Caco-2 (cell line): Measurements from ENCODE around the gene GDPD1. TPM values are rescaled to one million over a fixed set of nuclear protein-coding genes. Genes with fewer than 3 reads are reported as not detected.

ENCODE experiments used
- Bru-seq: library from RNA; stranded (reverse); fragments of 400-500 nt; gene quantifications from one replicate; lab custom pipeline; 2021; lab: Mats Ljungman, UMichigan
- BruChase-seq, 2 experiments: library from RNA; stranded (reverse); fragments of 400-500 nt; gene quantifications; one replicate each; lab custom pipeline; 2021; lab: Mats Ljungman, UMichigan
- BruUV-seq: library from RNA; stranded (reverse); fragments of 400-500 nt; replicated peaks from 2 replicates; lab custom pipeline; 2021; lab: Mats Ljungman, UMichigan
- CTCF ChIA-PET: fragments of 300-600 bp; sonication (Branson Sonifier 250); formaldehyde crosslinking; loops from one replicate; lab custom pipeline; 2022; ENCODE audit warnings: antibody characterized with exemption; lab: Charles Lee
- POLR2A ChIA-PET: fragments of 300-600 bp; sonication (Branson Sonifier 250); formaldehyde crosslinking; loops from one replicate; lab custom pipeline; 2022; ENCODE audit warnings: antibody characterized with exemption; lab: Charles Lee
- DNase-seq, 2 experiments: peaks; one replicate each; pipeline versions ENCODE4 v3.0.0 to v3.0.0-alpha.2; 2020 to 2022
- H3K27me3 ChIP-seq: replicated peaks from 2 replicates; pipeline ENCODE4 v1.6.0; 2011; ENCODE audit warnings: low read length; ENCODE audit not compliant: control insufficient read depth, insufficient read depth
- H3K36me3 ChIP-seq: 2 replicates; pipeline ENCODE4 v1.5.1; 2011; ENCODE audit warnings: low read length; ENCODE audit not compliant: control insufficient read depth, insufficient read depth
- H3K4me1 ChIP-seq: fragments of 250-450 bp; sonication (Bioruptor Pico); 2 replicates; pipeline ENCODE4 v1.5.1; 2020; ENCODE audit warnings: mild to moderate bottlenecking
- H3K4me3 ChIP-seq: 2 replicates; pipeline ENCODE4 v1.5.1; 2011; ENCODE audit warnings: low read depth, mild to moderate bottlenecking, control low read depth, low read length
- H3K9me3 ChIP-seq: fragments of 250-450 bp; sonication (Bioruptor Pico); 2 replicates; pipeline ENCODE4 v1.5.1; 2020; ENCODE audit warnings: mild to moderate bottlenecking, moderate library complexity
- H3K27ac Mint-ChIP-seq: one replicate; pipeline ENCODE4 v1.8.0; 2022; ENCODE audit warnings: mixed read lengths; ENCODE audit not compliant: unreplicated experiment
- H3K27me3 Mint-ChIP-seq: one replicate; pipeline ENCODE4 v1.8.0; 2022; ENCODE audit warnings: mixed read lengths; ENCODE audit not compliant: insufficient read depth, unreplicated experiment
- H3K36me3 Mint-ChIP-seq: one replicate; pipeline ENCODE4 v1.8.0; 2022; ENCODE audit warnings: mild to moderate bottlenecking, mixed read lengths; ENCODE audit not compliant: insufficient read depth, unreplicated experiment
- H3K4me1 Mint-ChIP-seq: one replicate; pipeline ENCODE4 v1.8.0; 2022; ENCODE audit warnings: low read depth, mixed read lengths; ENCODE audit not compliant: unreplicated experiment
- H3K4me3 Mint-ChIP-seq: one replicate; pipeline ENCODE4 v1.8.0; 2022; ENCODE audit warnings: mild to moderate bottlenecking, moderate library complexity, mixed read lengths; ENCODE audit not compliant: unreplicated experiment
- H3K9me3 Mint-ChIP-seq: one replicate; pipeline ENCODE4 v1.8.0; 2022; ENCODE audit warnings: mixed read lengths; ENCODE audit not compliant: unreplicated experiment
- intact Hi-C: fragments of 100-400 bp; cut with micrococcal nuclease; formaldehyde crosslinking; loops from one replicate; pipeline ENCODE4 v1.10.0; 2022; ENCODE audit not compliant: unreplicated experiment
- long read RNA-seq: library from polyadenylated mRNA; stranded (forward); transcript quantifications from one replicate; pipeline ENCODE4 v2.0.0, GENCODE V29; 2022
- total RNA-seq: library from RNA; stranded (reverse); gene quantifications from 2 replicates; pipeline ENCODE4 v1.2.3, GENCODE V29; 2022
- TF ChIP-seq, protein P1 (sequence below), 2 experiments: fragments of 200-600 bp in 1 of 2; IDR thresholded peaks; 1 replicate in 1 of 2; 2 replicates in 1 of 2; pipeline versions ENCODE4 v1.5.1 to v1.8.0; 2011 to 2022; ENCODE audit warnings: antibody characterized with exemption in 1 of 2, control low read depth in 1 of 2, inconsistent platforms in 1 of 2, low read depth in 1 of 2, low read length in 1 of 2, mild to moderate bottlenecking in 1 of 2, moderate library complexity in 1 of 2; ENCODE audit not compliant: insufficient read depth in 1 of 2, severe bottlenecking in 1 of 2, unreplicated experiment in 1 of 2

GDPD1 gene
- total RNA-seq (1.2 and 2.9 TPM in 2 replicates), Bru-seq, nascent RNA (percentile 34 among the genes with signal in this experiment), BruChase-seq, experiment 1, labeled RNA remaining after a 2-hour chase (percentile 28 among the genes with signal in this experiment), BruChase-seq, experiment 2, labeled RNA remaining after a 6-hour chase (percentile 30 among the genes with signal in this experiment)
- long read RNA-seq, result 0 reads

DNA sequence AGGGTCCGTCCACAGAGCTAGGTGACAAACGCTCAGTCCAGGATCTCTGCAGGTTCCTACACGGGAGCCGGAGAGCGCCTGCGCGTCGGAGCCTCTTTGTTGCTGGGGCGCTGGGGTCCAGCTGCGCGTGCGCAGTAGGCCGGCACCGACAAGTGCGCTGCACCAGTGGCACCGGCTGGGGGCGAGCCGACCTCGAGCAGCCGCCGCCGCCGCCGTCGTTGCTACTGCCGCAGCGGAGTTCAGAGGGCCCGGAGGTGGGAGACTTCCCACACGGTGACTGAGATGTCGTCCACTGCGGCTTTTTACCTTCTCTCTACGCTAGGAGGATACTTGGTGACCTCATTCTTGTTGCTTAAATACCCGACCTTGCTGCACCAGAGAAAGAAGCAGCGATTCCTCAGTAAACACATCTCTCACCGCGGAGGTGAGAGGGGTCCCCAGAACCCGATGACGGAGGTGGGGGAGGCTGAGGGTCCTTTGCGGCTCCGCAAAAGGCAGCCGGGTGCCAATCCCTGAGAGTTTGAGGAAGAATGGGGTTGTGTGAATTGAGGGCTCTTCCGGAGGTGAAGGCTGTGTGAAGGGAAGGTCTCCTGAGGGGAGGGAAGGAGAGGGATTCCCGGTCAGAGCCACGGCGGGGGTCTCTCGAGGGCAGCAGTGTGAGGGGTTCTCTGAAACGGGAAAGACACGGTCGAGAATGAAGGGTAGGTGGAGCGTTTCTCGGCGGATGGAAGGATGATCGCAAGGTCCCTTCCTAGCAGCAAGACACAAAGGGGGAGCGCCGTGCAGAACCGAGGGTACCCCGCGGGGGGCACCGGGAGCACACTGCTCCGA lies at the start of gene GDPD1:
Gene GDPD1, plus strand, starts transcription at position 184 of the 831 bp plus-strand sequence. Its CDS starts 99 bp downstream, at position 283.
- H3K27me3 ChIP-seq, result no peaks in the 10 kb centered on the region
- ChIA-PET CTCF (interaction anchor here (0.6 to 2.0 kb wide), 7 partner anchors 10 to 266 kb away, joined by 3 to 7 read pairs (median 3); partner anchors contain the start of genes PRR11, SKA2 and SMG8), POLR2A (interaction anchor here (0.5 to 1.7 kb wide), 3 partner anchors 10 to 65 kb away, joined by 3 to 21 read pairs (median 5); partner anchors contain the start of genes PRR11, SKA2 and SMG8)
- Mint-ChIP-seq H3K27me3 (no peaks in the 10 kb centered on the region), H3K27ac (peak within 1 kb of the TSS; percentile 88), H3K4me1 (no peaks in the 10 kb centered on the region), H3K9me3 (no peaks in the 10 kb centered on the region), H3K36me3 (peaks cover 13% of the 10 kb centered on the region), H3K4me3 (peak within 1 kb of the TSS; percentile 95)
- peak; percentile 95 to 99 for DNase-seq
- BruUV-seq, result no TSS peak
- no peaks in the 10 kb centered on the region for H3K4me1 ChIP-seq
- TF ChIP-seq, protein P1, sequence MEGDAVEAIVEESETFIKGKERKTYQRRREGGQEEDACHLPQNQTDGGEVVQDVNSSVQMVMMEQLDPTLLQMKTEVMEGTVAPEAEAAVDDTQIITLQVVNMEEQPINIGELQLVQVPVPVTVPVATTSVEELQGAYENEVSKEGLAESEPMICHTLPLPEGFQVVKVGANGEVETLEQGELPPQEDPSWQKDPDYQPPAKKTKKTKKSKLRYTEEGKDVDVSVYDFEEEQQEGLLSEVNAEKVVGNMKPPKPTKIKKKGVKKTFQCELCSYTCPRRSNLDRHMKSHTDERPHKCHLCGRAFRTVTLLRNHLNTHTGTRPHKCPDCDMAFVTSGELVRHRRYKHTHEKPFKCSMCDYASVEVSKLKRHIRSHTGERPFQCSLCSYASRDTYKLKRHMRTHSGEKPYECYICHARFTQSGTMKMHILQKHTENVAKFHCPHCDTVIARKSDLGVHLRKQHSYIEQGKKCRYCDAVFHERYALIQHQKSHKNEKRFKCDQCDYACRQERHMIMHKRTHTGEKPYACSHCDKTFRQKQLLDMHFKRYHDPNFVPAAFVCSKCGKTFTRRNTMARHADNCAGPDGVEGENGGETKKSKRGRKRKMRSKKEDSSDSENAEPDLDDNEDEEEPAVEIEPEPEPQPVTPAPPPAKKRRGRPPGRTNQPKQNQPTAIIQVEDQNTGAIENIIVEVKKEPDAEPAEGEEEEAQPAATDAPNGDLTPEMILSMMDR (IDR thresholded peaks at IDR 0.05; ENCODE audit: insufficient read depth in 1 of 2, low read depth in 1 of 2, low read length in 1 of 2, severe bottlenecking in 1 of 2, unreplicated experiment in 1 of 2), result peak; percentile 53 to 54
- peak within 1 kb of the TSS; percentile 51 for H3K4me3 ChIP-seq
- H3K36me3 ChIP-seq, result no peaks in the 10 kb centered on the region
- intact Hi-C loops, result loop anchor here (1.0 to 10.0 kb wide), 4 partner anchors 70 to 706 kb away; partner anchors contain the start of gene MTMR4
- no peaks in the 10 kb centered on the region for H3K9me3 ChIP-seq

DNA sequence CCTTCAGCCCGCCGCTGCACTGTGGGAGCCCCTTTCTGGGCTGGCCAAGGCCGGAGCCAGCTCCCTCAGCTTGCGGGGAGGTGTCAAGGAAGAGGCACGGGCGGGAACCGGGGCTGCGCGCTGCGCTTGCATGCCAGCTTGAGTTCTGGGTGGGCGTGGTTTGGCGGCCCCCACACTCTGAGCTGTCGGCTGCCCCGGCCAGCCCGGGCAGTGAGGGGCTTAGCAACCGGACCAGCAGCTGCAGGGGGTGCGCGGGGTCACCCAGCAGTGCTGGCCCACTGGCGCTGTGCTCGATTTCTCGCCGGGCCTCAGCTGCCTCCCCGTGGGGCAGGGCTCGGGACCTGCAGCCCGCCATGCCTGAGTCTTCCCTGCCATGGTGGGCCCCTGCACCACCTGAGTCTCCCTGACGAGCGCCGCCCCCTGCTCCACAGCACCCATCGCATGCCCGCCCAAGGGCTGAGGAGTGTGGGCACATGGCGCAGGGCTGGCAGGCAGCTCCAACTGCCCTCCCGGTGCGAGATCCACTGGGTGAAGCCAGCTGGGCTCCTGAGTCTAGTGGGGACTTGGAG lies 47.8 kb upstream of the GDPD1 start:
- intact Hi-C loops, result no loop called here
- ChIA-PET POLR2A (no interaction called here), CTCF (no interaction called here)
- Histone ChIP-seq H3K9me3 (no peaks in the 10 kb centered on the region), H3K27me3 (no peaks in the 10 kb centered on the region), H3K4me3 (no peak overlapping the region), H3K4me1 (no peaks in the 10 kb centered on the region), H3K36me3 (0 out of 2 replicates have a peak, but pooled peaks cover 1% of the 10 kb centered on the region)
- TF ChIP-seq, protein P1 (IDR thresholded peaks at IDR 0.05; ENCODE audit: insufficient read depth in 1 of 2, low read depth in 1 of 2, low read length in 1 of 2, severe bottlenecking in 1 of 2, unreplicated experiment in 1 of 2), result no peak
- Mint-ChIP-seq H3K27me3 (no peaks in the 10 kb centered on the region), H3K36me3 (peaks cover 49% of the 10 kb centered on the region), H3K9me3 (no peaks in the 10 kb centered on the region), H3K27ac (no peak overlapping the region), H3K4me1 (no peaks in the 10 kb centered on the region), H3K4me3 (no peak overlapping the region)
- BruUV-seq, result no TSS peak
- DNase-seq, result no peak

DNA sequence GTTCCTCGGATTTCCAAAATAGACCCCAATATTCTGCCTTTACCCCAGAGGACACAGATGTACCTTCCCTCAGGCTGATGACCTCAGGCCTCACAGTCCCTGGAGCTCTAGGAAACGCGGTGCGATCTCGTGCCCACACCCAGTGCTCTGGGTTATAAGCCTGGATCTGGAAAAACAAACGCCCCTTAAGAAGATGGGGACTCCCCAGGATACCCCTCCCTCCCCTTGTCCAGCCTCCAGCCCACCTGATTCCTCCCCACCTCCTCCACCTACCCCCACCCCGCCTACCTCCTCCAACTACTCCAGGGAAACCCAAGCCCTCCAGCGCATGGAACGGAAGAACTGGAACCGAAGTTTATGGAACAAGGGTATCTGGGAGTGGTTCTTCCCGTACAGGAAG lies 45.6 kb upstream of the GDPD1 start:
- peaks cover 1% of the 10 kb centered on the region; the same call in 1 of the 2 replicates for H3K36me3 ChIP-seq
- no peak overlapping the region for H3K4me3 Mint-ChIP-seq
- DNase-seq, result no peak
- no peaks in the 10 kb centered on the region for H3K27me3 Mint-ChIP-seq
- TF ChIP-seq, protein P1 (IDR thresholded peaks at IDR 0.05; ENCODE audit: insufficient read depth in 1 of 2, low read depth in 1 of 2, low read length in 1 of 2, severe bottlenecking in 1 of 2, unreplicated experiment in 1 of 2), result no peak
- CTCF ChIA-PET, result no interaction called here
- intact Hi-C loops, result no loop called here
- no peaks in the 10 kb centered on the region for H3K4me1 Mint-ChIP-seq
- H3K27ac Mint-ChIP-seq, result no peak overlapping the region
- H3K9me3 ChIP-seq, result no peaks in the 10 kb centered on the region
- H3K4me1 ChIP-seq, result no peaks in the 10 kb centered on the region
- no peak overlapping the region for H3K4me3 ChIP-seq
- POLR2A ChIA-PET, result no interaction called here
- BruUV-seq, result no TSS peak
- peaks cover 42% of the 10 kb centered on the region for H3K36me3 Mint-ChIP-seq
- H3K27me3 ChIP-seq, result no peaks in the 10 kb centered on the region
- no peaks in the 10 kb centered on the region for H3K9me3 Mint-ChIP-seq
